ENCODE results near the gene MSI2.

Gene MSI2

GRCh38 chr17:57679906-57680695, 423.8 kb downstream of the MSI2 start:
- no CpG with 5 or more reads among the region's 10 CpGs for WGBS (ENCODE audit: insufficient coverage, insufficient read length)
- Histone ChIP-seq H3K4me3 (ENCODE audit: low read length) (no peak overlapping the region), H3K4me1 (ENCODE audit: control insufficient read depth, insufficient read depth, low read length) (0 out of 2 replicates have a peak, but pooled peaks cover 2% of the 10 kb centered on the region), H3K27ac (ENCODE audit: low read length) (no peak overlapping the region), H3K36me3 (ENCODE audit: control insufficient read depth, insufficient read depth, low read length) (no peaks in the 10 kb centered on the region), H3K27me3 (ENCODE audit: control insufficient read depth, insufficient read depth, low read length) (no peaks in the 10 kb centered on the region), H3K9me3 (ENCODE audit: control insufficient read depth, insufficient read depth, low read length) (no peaks in the 10 kb centered on the region)
- no peak for DNase-seq (ENCODE audit: low read depth, low spot score)

GRCh38 chr17:57682701-57683100, 426.4 kb downstream of the MSI2 start:
- no peak for DNase-seq (ENCODE audit: low read depth, low spot score)
- no peaks in the 10 kb centered on the region for H3K9me3 ChIP-seq (ENCODE audit: control insufficient read depth, insufficient read depth, low read length)
- H3K4me3 ChIP-seq (ENCODE audit: low read length): no peak overlapping the region
- H3K27me3 ChIP-seq (ENCODE audit: control insufficient read depth, insufficient read depth, low read length): no peaks in the 10 kb centered on the region
- H3K4me1 ChIP-seq (ENCODE audit: control insufficient read depth, insufficient read depth, low read length): 0 out of 2 replicates have a peak, but pooled peaks cover 2% of the 10 kb centered on the region
- H3K36me3 ChIP-seq (ENCODE audit: control insufficient read depth, insufficient read depth, low read length): no peaks in the 10 kb centered on the region
- H3K27ac ChIP-seq (ENCODE audit: low read length): no peak overlapping the region
- no CpG with 5 or more reads among the region's 16 CpGs for WGBS (ENCODE audit: insufficient coverage, insufficient read length)

DNA sequence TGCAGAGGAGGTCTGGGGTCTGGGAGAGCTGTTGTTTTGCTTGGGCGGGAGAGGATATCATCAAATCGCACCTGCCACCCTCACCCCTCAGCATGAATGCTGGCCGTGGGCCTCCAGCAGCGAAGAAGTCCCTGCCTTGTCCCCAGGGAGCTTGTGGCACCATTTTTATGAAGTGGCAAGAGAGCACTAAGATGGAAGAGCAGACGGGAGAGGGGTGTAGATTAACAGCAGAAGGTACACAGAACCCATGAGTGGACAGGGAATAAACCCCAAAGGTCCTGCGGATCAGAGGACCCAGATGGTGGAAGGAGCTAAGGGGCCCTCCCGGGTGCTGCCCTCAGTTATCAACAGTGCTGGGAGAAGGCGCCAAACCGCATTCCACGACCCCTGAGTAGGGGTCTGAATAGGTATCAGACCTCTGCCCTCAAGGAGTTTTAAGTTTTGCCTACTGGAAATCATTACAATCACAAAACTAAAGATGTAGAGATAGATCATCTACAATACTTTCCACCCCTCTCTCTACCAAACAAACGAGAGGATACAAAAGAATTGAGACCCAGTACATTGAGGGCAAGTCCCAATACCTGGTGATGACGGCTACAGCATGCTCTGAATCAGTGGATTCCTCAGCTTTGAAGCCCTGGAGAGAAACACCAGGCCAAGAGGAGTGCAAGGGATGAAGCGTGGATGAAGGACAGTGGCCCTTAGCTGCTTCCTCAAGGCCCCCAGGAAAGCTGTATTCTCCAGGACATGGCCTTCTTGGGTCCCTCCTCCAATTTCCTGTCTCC, 428.6 kb downstream of the MSI2 start:
- no peaks in the 10 kb centered on the region for H3K27me3 ChIP-seq (ENCODE audit: control insufficient read depth, insufficient read depth, low read length)
- H3K36me3 ChIP-seq (ENCODE audit: control insufficient read depth, insufficient read depth, low read length): no peaks in the 10 kb centered on the region
- no peak overlapping the region for H3K27ac ChIP-seq (ENCODE audit: low read length)
- H3K9me3 ChIP-seq (ENCODE audit: control insufficient read depth, insufficient read depth, low read length): no peaks in the 10 kb centered on the region
- DNase-seq (ENCODE audit: low read depth, low spot score): no peak
- no CpG with 5 or more reads among the region's 13 CpGs for WGBS (ENCODE audit: insufficient coverage, insufficient read length)
- H3K4me1 ChIP-seq (ENCODE audit: control insufficient read depth, insufficient read depth, low read length): 0 out of 2 replicates have a peak, but pooled peaks cover 2% of the 10 kb centered on the region
- no peak overlapping the region for H3K4me3 ChIP-seq (ENCODE audit: low read length)

- no peaks in the 10 kb centered on the region for H3K9me3 ChIP-seq (ENCODE audit: control insufficient read depth, insufficient read depth, low read length)
- H3K27me3 ChIP-seq (ENCODE audit: control insufficient read depth, insufficient read depth, low read length): no peaks in the 10 kb centered on the region
- no peak overlapping the region for H3K4me3 ChIP-seq (ENCODE audit: low read length)
- H3K27ac ChIP-seq (ENCODE audit: low read length): no peak overlapping the region
- no peak for DNase-seq (ENCODE audit: low read depth, low spot score)
- 0 out of 2 replicates have a peak, but pooled peaks cover 2% of the 10 kb centered on the region for H3K4me1 ChIP-seq (ENCODE audit: control insufficient read depth, insufficient read depth, low read length)
- H3K36me3 ChIP-seq (ENCODE audit: control insufficient read depth, insufficient read depth, low read length): no peaks in the 10 kb centered on the region
- WGBS (ENCODE audit: insufficient coverage, insufficient read length): no CpG with 5 or more reads among the region's 7 CpGs
Measured at GRCh38 chr17:57685499-57686132, 429.3 kb downstream of the MSI2 start.

- no peaks in the 10 kb centered on the region for H3K9me3 ChIP-seq (ENCODE audit: control insufficient read depth, insufficient read depth, low read length)
- H3K4me1 ChIP-seq (ENCODE audit: control insufficient read depth, insufficient read depth, low read length): 0 out of 2 replicates have a peak, but pooled peaks cover 2% of the 10 kb centered on the region
- H3K27ac ChIP-seq (ENCODE audit: low read length): no peak overlapping the region
- no peak for DNase-seq (ENCODE audit: low read depth, low spot score)
- H3K4me3 ChIP-seq (ENCODE audit: low read length): no peak overlapping the region
- no peaks in the 10 kb centered on the region for H3K27me3 ChIP-seq (ENCODE audit: control insufficient read depth, insufficient read depth, low read length)
- no peaks in the 10 kb centered on the region for H3K36me3 ChIP-seq (ENCODE audit: control insufficient read depth, insufficient read depth, low read length)
Measured at GRCh38 chr17:57687642-57688041, 431.3 kb downstream of the MSI2 start.

DNA sequence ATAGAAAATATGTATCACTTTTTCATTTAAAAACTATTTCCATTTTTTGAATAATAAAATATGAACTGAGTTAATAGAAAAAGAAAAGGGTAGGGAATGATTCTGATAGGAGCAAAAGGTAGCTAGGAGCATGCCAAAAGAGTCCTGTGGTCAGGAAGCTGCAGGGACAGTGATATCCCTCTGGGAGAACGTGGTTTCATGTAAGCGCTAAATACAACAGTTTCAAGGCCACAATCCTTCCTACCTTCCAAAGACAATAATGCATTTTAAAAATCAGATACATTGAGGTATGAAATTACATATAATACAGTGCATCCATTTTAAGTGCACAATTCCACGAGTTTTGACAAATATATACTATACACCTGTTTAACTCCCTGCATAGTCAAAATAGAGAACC, 432.9 kb downstream of the MSI2 start:
- DNase-seq (ENCODE audit: low read depth, low spot score): no peak
- H3K27ac ChIP-seq (ENCODE audit: low read length): no peak overlapping the region
- H3K27me3 ChIP-seq (ENCODE audit: control insufficient read depth, insufficient read depth, low read length): no peaks in the 10 kb centered on the region
- H3K4me1 ChIP-seq (ENCODE audit: control insufficient read depth, insufficient read depth, low read length): 0 out of 2 replicates have a peak, but pooled peaks cover 2% of the 10 kb centered on the region
- WGBS (ENCODE audit: insufficient coverage, insufficient read length): no CpG with 5 or more reads among the region's 3 CpGs
- no peak overlapping the region for H3K4me3 ChIP-seq (ENCODE audit: low read length)
- H3K9me3 ChIP-seq (ENCODE audit: control insufficient read depth, insufficient read depth, low read length): no peaks in the 10 kb centered on the region
- no peaks in the 10 kb centered on the region for H3K36me3 ChIP-seq (ENCODE audit: control insufficient read depth, insufficient read depth, low read length)

DNA sequence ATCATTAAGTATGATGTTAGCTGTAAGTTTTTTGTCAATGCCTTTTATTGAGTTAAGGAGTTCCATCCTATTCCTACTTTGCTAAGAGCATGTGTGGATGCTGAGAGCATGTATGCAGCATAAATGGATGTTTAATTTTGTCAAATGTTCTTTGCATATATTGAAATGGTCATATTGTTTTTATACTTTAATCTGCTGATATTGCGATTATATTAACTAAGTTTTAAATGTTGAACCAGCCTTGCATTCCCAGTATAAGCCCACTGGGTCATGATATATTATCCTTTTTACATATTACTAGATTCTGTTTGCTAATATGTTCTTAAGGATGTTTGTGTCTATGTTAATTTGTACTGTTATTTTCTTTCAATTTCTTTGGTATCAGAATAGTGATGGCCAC, 435.6 kb downstream of the MSI2 start:
- Histone ChIP-seq H3K27me3 (ENCODE audit: control insufficient read depth, insufficient read depth, low read length) (no peaks in the 10 kb centered on the region), H3K4me3 (ENCODE audit: low read length) (no peak overlapping the region), H3K9me3 (ENCODE audit: control insufficient read depth, insufficient read depth, low read length) (no peaks in the 10 kb centered on the region; the same call in 1 of the 2 replicates), H3K27ac (ENCODE audit: low read length) (no peak overlapping the region), H3K4me1 (ENCODE audit: control insufficient read depth, insufficient read depth, low read length) (no peaks in the 10 kb centered on the region), H3K36me3 (ENCODE audit: control insufficient read depth, insufficient read depth, low read length) (no peaks in the 10 kb centered on the region)
- no peak for DNase-seq (ENCODE audit: low read depth, low spot score)
- WGBS (ENCODE audit: insufficient coverage, insufficient read length): no CpG with 5 or more reads among the region's 1 CpG

- no peak for DNase-seq (ENCODE audit: low read depth, low spot score)
- no CpG with 5 or more reads among the region's 1 CpG for WGBS (ENCODE audit: insufficient coverage, insufficient read length)
- Histone ChIP-seq H3K9me3 (ENCODE audit: control insufficient read depth, insufficient read depth, low read length) (no peaks in the 10 kb centered on the region; the same call in 1 of the 2 replicates), H3K27me3 (ENCODE audit: control insufficient read depth, insufficient read depth, low read length) (no peaks in the 10 kb centered on the region), H3K27ac (ENCODE audit: low read length) (no peak overlapping the region), H3K4me1 (ENCODE audit: control insufficient read depth, insufficient read depth, low read length) (no peaks in the 10 kb centered on the region), H3K36me3 (ENCODE audit: control insufficient read depth, insufficient read depth, low read length) (no peaks in the 10 kb centered on the region), H3K4me3 (ENCODE audit: low read length) (no peak overlapping the region)
Measured at GRCh38 chr17:57692770-57693169, 436.4 kb downstream of the MSI2 start.

- H3K27ac ChIP-seq (ENCODE audit: low read length): no peak overlapping the region
Measured at GRCh38 chr17:57694051-57694450, 437.7 kb downstream of the MSI2 start.

GRCh38 chr17:57696050-57696449, 439.7 kb downstream of the MSI2 start:
- Histone ChIP-seq H3K36me3 (ENCODE audit: control insufficient read depth, insufficient read depth, low read length) (no peaks in the 10 kb centered on the region), H3K27me3 (ENCODE audit: control insufficient read depth, insufficient read depth, low read length) (no peaks in the 10 kb centered on the region), H3K27ac (ENCODE audit: low read length) (no peak overlapping the region), H3K4me3 (ENCODE audit: low read length) (no peak overlapping the region), H3K9me3 (ENCODE audit: control insufficient read depth, insufficient read depth, low read length) (no peaks in the 10 kb centered on the region; the same call in 1 of the 2 replicates), H3K4me1 (ENCODE audit: control insufficient read depth, insufficient read depth, low read length) (peaks cover 3% of the 10 kb centered on the region; the same call in 1 of the 2 replicates)
- no CpG with 5 or more reads among the region's 3 CpGs for WGBS (ENCODE audit: insufficient coverage, insufficient read length)
- DNase-seq (ENCODE audit: low read depth, low spot score): no peak

More at GRCh38 chr17:57694051-57694450, 437.7 kb downstream of the MSI2 start:
- Histone ChIP-seq H3K36me3 (ENCODE audit: control insufficient read depth, insufficient read depth, low read length) (no peaks in the 10 kb centered on the region), H3K4me3 (ENCODE audit: low read length) (no peak overlapping the region), H3K4me1 (ENCODE audit: control insufficient read depth, insufficient read depth, low read length) (peaks cover 3% of the 10 kb centered on the region; the same call in 1 of the 2 replicates), H3K27me3 (ENCODE audit: control insufficient read depth, insufficient read depth, low read length) (no peaks in the 10 kb centered on the region), H3K9me3 (ENCODE audit: control insufficient read depth, insufficient read depth, low read length) (no peaks in the 10 kb centered on the region; the same call in 1 of the 2 replicates)
- no CpG with 5 or more reads among the region's 1 CpG for WGBS (ENCODE audit: insufficient coverage, insufficient read length)
- DNase-seq (ENCODE audit: low read depth, low spot score): no peak
